Esophagus squamous epithelium (tissue), 5 donors: Measurements from ENCODE around the gene IL1R1. TPM values are rescaled to one million over a fixed set of nuclear protein-coding genes. Genes with fewer than 3 reads are reported as not detected.

ENCODE experiments used
- DNase-seq: peaks from one replicate; lab custom pipeline; 2025; lab: John Stamatoyannopoulos, UW
- H3K27ac ChIP-seq, 4 donors: fragments of 200-600 bp; sonication (generic); one replicate each; pipeline ENCODE4 v1.5.1; 2016 to 2019; ENCODE audit warnings: mild to moderate bottlenecking in 1 of 4
- H3K27me3 ChIP-seq, 4 donors: fragments of 200-600 bp; sonication (generic); 1 replicate in 3 of 4; 2 replicates in 1 of 4; pipeline versions ENCODE4 v1.5.1 to v1.6.0; 2017 to 2021; ENCODE audit warnings: antibody characterized with exemption in 1 of 4
- H3K36me3 ChIP-seq, 3 donors: fragments of 200-600 bp; sonication (generic); one replicate each; pipeline ENCODE4 v1.5.1; 2016 to 2019
- H3K4me1 ChIP-seq, 3 donors: fragments of 200-600 bp; sonication (generic); one replicate each; pipeline ENCODE4 v1.5.1; 2017 to 2019
- H3K4me3 ChIP-seq, 4 donors: fragments of 200-600 bp; sonication (generic); 1 replicate in 3 of 4; 2 replicates in 1 of 4; pipeline ENCODE4 v1.5.1; 2016 to 2019; ENCODE audit warnings: mild to moderate bottlenecking in 2 of 4, moderate library complexity in 1 of 4
- H3K9me3 ChIP-seq, 3 donors: fragments of 200-600 bp; sonication (generic); one replicate each; pipeline ENCODE4 v1.5.1; 2016 to 2019
- CTCF ChIP-seq, 6 experiments: fragments of 450-650 bp in 4 of 6; fragments of 200-600 bp in 2 of 6; sonication (generic) in 2 of 6; IDR thresholded peaks; one replicate each; pipeline ENCODE4 v1.5.1; 2016 to 2019; ENCODE audit warnings: antibody characterized with exemption in 6 of 6, mild to moderate bottlenecking in 4 of 6, moderate library complexity in 4 of 6
- POLR2A ChIP-seq, 4 donors: fragments of 450-650 bp; IDR thresholded peaks; one replicate each; pipeline ENCODE4 v1.6.1; 2017; ENCODE audit warnings: antibody characterized with exemption in 4 of 4, mild to moderate bottlenecking in 4 of 4, moderate library complexity in 3 of 4
- WGBS, 2 donors: methylation state at CpG; one replicate each; pipeline ENCODE4 v1.1.5; 2018; 5-methylcytosine and 5-hydroxymethylcytosine counted together
- intact Hi-C: fragments of 100-400 bp; cut with DNase I; formaldehyde crosslinking; loops from one replicate; pipeline ENCODE4 v1.15.0; 2022
- total RNA-seq, 4 donors: library from RNA; depleted of rRNA; stranded (reverse); fragments of >200 nt; gene quantifications; one replicate each; pipeline ENCODE4 v1.1.0, GENCODE V29; 2016
- donor health status: DM: yes; HTN: yes; CAD: no.

The IL1R1 gene
- total RNA-seq, 4 donors from 2014 or later, result 9.7 to 65.8 (median 24.6) TPM

DNA sequence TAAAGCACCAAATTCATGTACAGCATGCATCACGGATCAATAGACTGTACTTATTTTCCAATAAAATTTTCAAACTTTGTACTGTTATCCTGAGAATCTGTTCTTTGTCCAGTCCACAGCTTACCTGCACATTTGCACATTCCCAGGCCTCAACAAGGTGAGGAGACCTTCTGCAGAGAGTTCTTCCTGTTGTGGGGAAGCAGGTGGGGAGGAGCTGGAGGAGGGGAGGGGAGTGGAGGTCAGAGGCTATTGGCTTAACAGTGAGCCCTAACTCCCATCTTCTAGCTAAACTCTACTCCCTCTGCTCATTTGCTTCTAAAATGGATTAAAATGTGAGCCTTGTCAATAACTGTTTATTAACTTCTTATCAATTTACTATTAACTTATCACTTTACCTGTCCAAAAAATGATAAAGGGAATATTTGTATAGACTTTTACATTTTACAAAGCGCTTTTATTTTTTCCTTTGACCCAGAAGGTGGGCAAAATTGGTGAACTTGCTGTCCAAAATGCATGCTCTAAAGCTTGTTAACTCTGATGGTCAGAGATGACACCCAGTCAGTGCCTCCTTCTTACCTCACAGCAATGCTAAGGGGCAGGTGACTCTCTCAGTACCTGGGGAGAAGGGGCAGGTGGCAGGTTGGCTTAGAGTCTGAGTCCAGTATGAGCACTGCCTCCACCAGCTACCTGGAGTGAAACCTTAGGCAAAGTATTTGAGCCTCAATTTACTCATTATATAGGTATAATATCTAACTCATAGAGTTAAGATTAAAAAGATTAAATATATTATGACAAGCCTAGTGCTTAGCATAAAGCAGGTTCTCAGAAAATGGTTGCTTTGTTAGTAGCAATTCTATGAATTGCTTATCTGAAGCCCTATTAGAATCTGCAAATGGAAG lies 37.5 kb downstream of the IL1R1 start:
- Histone ChIP-seq H3K27me3 (no peaks in the 10 kb centered on the region), H3K9me3 (no peaks in the 10 kb centered on the region), H3K27ac (no peak overlapping the region), H3K4me1 (peaks cover 0 to 17% (median 0%) of the 10 kb centered on the region in 3 donors), H3K36me3 (peaks cover 4 to 33% (median 6%) of the 10 kb centered on the region in 3 donors), H3K4me3 (no peak overlapping the region)
- DNase-seq, result no peak
- 97 to 98% methylated on average over 2 of the region's 2 CpGs for WGBS, 2 donors
- TF ChIP-seq POLR2A (IDR thresholded peaks at IDR 0.05), result no peak
- no peak for TF ChIP-seq CTCF (IDR thresholded peaks at IDR 0.05)
- intact Hi-C loops, result no loop called here

DNA sequence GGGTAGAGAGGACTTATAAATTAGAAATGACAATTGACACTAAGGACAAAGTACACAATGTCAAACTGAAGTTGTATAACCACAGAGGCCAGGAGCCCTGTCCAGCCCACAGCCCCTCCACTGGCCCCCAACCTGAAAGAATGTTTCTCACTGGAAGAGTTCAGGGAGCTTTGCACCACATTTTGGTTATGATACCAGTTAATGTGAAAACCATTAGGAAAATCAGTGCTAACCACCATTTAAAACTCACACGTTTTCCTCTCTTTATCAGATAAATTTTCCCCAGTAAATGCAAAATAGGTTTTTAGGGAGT lies 38.1 kb downstream of the IL1R1 start:
- Histone ChIP-seq H3K4me1 (peaks cover 0 to 23% (median 0%) of the 10 kb centered on the region in 3 donors), H3K27ac (peak overlapping the region in 2 of 4 donors; percentile 61 to 64), H3K9me3 (no peaks in the 10 kb centered on the region), H3K36me3 (peaks cover 4 to 27% (median 6%) of the 10 kb centered on the region in 3 donors), H3K4me3 (no peak overlapping the region), H3K27me3 (no peaks in the 10 kb centered on the region)
- intact Hi-C loops, result no loop called here
- no peak for TF ChIP-seq CTCF (IDR thresholded peaks at IDR 0.05)
- TF ChIP-seq POLR2A (IDR thresholded peaks at IDR 0.05), result no peak
- no peak for DNase-seq
- 52 to 69% methylated on average over 1 of the region's 1 CpG for WGBS, 2 donors

- no peak for DNase-seq
- H3K36me3 ChIP-seq, result peaks cover 0 to 20% (median 3%) of the 10 kb centered on the region in 3 donors
- 89 to 94% methylated on average over 5 of the region's 5 CpGs for WGBS, 2 donors
- no peaks in the 10 kb centered on the region for H3K9me3 ChIP-seq
- no peaks in the 10 kb centered on the region for H3K27me3 ChIP-seq
- intact Hi-C loops, result no loop called here
- H3K4me3 ChIP-seq, result no peak overlapping the region
- H3K4me1 ChIP-seq, result peaks cover 0 to 25% (median 0%) of the 10 kb centered on the region in 3 donors
- TF ChIP-seq POLR2A (IDR thresholded peaks at IDR 0.05) (no peak), CTCF (IDR thresholded peaks at IDR 0.05) (no peak)
- H3K27ac ChIP-seq, result peak overlapping the region in 3 of 4 donors; percentile 53 to 64 (median 61)
These were observed 38.8 kb downstream of the IL1R1 start for GRCh38 chr2:102181376-102181775.

DNA sequence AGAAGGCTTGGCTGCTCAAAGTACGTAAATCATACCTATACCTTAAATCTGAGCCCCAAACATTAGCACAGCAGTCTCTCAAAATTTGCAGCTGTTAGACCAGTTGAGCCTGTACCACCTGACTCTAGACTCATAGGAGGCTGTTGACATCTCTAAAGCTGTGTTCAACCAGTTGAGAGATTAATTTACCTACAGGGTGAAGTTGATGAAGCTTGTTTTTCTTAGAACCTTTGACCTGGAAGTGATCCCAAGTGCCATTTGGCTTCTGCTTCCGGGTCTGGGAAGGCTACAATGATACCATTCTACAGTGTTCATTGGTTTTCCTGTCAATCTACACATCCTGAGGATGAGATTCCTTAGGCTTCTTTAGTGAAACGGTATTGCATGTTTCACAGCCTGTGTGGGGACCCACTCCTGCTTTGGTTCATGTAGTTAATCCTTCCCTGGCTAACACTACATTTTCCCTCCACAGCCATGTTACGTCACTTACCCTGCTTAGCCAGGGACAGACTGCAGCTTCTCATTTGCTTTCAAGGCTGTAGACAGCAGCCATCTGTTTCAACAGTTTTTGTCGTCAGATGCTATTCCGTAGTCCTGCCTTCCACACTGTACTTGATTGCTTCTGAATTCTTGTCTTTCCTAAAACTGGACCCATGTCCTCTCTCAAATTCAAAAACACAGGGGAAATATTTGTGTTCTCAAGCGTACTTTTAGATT lies 39.5 kb downstream of the IL1R1 start:
- Histone ChIP-seq H3K4me1 (peaks cover 0 to 32% (median 3%) of the 10 kb centered on the region in 3 donors), H3K9me3 (no peaks in the 10 kb centered on the region), H3K36me3 (peaks cover 0 to 13% (median 0%) of the 10 kb centered on the region in 3 donors), H3K27ac (peak overlapping the region; percentile 41 to 64 (median 57)), H3K4me3 (no peak overlapping the region), H3K27me3 (no peaks in the 10 kb centered on the region)
- TF ChIP-seq POLR2A (IDR thresholded peaks at IDR 0.05) (no peak), CTCF (IDR thresholded peaks at IDR 0.05) (no peak)
- WGBS, 2 donors, result 69 to 70% methylated on average over 7 of the region's 7 CpGs
- DNase-seq, result no peak
- intact Hi-C loops, result no loop called here

GRCh38 chr2:102184018-102184417 lies 41.5 kb downstream of the IL1R1 start:
- WGBS, 2 donors, result 53 to 54% methylated on average over 2 of the region's 2 CpGs
- H3K36me3 ChIP-seq, result no peaks in the 10 kb centered on the region
- intact Hi-C loops, result no loop called here
- no peak for DNase-seq
- no peaks in the 10 kb centered on the region for H3K9me3 ChIP-seq
- no peak overlapping the region for H3K27ac ChIP-seq
- H3K27me3 ChIP-seq, result no peaks in the 10 kb centered on the region
- TF ChIP-seq CTCF (IDR thresholded peaks at IDR 0.05), result no peak
- no peak for TF ChIP-seq POLR2A (IDR thresholded peaks at IDR 0.05)
- peaks cover 0 to 44% (median 6%) of the 10 kb centered on the region in 3 donors for H3K4me1 ChIP-seq
- no peak overlapping the region for H3K4me3 ChIP-seq
